Measurements from ENCODE around the gene SETSIP. TPM values are rescaled to one million over a fixed set of nuclear protein-coding genes. Genes with fewer than 3 reads are reported as not detected.
"Not testable (repeated sequence)": the region's sequence is repeated elsewhere in the genome, so short reads cannot be mapped to it uniquely, and the experiment has no call there.

The SETSIP gene
- total RNA-seq, 3 donors from 2014 or later (not counting 1 experiment from before 2014, with no cell fraction given) = not detected

GRCh38 chr1:92080128-92080985 lies 5.1 kb upstream of the SETSIP start, which contains the start of gene BTBD8:
BTBD8 (plus strand) TSS chr1:92080345; CDS start chr1:92080572, 227 bp downstream.
- H3K4me1 ChIP-seq (ENCODE audit: control insufficient read depth, insufficient read depth, low read length) = peaks cover 8% of the 10 kb centered on the region
- Mint-ChIP-seq H3K27me3 (ENCODE audit: low read depth in 2 of 2) (no peaks in the 10 kb centered on the region), H3K27ac (peak within 1 kb of the TSS; percentile 86 to 96), H3K4me1 (peaks cover 12 to 17% of the 10 kb centered on the region in 2 donors), H3K4me3 (peak within 1 kb of the TSS; percentile 97), H3K36me3 (peaks cover 7% of the 10 kb centered on the region), H3K9me3 (peaks cover 2 to 4% of the 10 kb centered on the region in 2 donors)
- H3K36me3 ChIP-seq (ENCODE audit: control insufficient read depth, insufficient read depth, low read length) = no peaks in the 10 kb centered on the region
- DNase-seq (peak; percentile 80 to 90), ATAC-seq (peak; percentile 97 to 98 (median 98))
- H3K4me3 ChIP-seq (ENCODE audit: low read length) = peak within 1 kb of the TSS; percentile 72
- peak within 1 kb of the TSS; percentile 56 for H3K27ac ChIP-seq (ENCODE audit: low read length)
- under 1% methylated on average over 55 of the region's 55 CpGs for WGBS (ENCODE audit: insufficient coverage)
- TF ChIP-seq, protein P1, sequence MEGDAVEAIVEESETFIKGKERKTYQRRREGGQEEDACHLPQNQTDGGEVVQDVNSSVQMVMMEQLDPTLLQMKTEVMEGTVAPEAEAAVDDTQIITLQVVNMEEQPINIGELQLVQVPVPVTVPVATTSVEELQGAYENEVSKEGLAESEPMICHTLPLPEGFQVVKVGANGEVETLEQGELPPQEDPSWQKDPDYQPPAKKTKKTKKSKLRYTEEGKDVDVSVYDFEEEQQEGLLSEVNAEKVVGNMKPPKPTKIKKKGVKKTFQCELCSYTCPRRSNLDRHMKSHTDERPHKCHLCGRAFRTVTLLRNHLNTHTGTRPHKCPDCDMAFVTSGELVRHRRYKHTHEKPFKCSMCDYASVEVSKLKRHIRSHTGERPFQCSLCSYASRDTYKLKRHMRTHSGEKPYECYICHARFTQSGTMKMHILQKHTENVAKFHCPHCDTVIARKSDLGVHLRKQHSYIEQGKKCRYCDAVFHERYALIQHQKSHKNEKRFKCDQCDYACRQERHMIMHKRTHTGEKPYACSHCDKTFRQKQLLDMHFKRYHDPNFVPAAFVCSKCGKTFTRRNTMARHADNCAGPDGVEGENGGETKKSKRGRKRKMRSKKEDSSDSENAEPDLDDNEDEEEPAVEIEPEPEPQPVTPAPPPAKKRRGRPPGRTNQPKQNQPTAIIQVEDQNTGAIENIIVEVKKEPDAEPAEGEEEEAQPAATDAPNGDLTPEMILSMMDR (IDR thresholded peaks at IDR 0.05) = no peak
- H3K9me3 ChIP-seq (ENCODE audit: control insufficient read depth, insufficient read depth, low read length) = peaks cover 3% of the 10 kb centered on the region
- intact Hi-C loops (cut with micrococcal nuclease) = no loop called here
- H3K27me3 ChIP-seq (ENCODE audit: control insufficient read depth, insufficient read depth, low read length) = no peaks in the 10 kb centered on the region

GRCh38 chr1:92079441-92079840 lies 4.2 kb upstream of the SETSIP start:
- H3K4me3 Mint-ChIP-seq = peak overlapping the region; percentile 97
- no peaks in the 10 kb centered on the region for H3K36me3 Mint-ChIP-seq
- no peaks in the 10 kb centered on the region for H3K9me3 Mint-ChIP-seq
- peaks cover 12 to 17% of the 10 kb centered on the region in 2 donors for H3K4me1 Mint-ChIP-seq
- no peak for ATAC-seq
- 97% methylated on average over 5 of the region's 7 CpGs for WGBS (ENCODE audit: insufficient coverage)
- Histone ChIP-seq H3K27ac (ENCODE audit: low read length) (no peak overlapping the region), H3K27me3 (ENCODE audit: control insufficient read depth, insufficient read depth, low read length) (no peaks in the 10 kb centered on the region), H3K4me3 (ENCODE audit: low read length) (no peak overlapping the region), H3K36me3 (ENCODE audit: control insufficient read depth, insufficient read depth, low read length) (no peaks in the 10 kb centered on the region), H3K9me3 (ENCODE audit: control insufficient read depth, insufficient read depth, low read length) (no peaks in the 10 kb centered on the region), H3K4me1 (ENCODE audit: control insufficient read depth, insufficient read depth, low read length) (peaks cover 8% of the 10 kb centered on the region)
- TF ChIP-seq, protein P1 (IDR thresholded peaks at IDR 0.05) = no peak
- DNase-seq = no peak
- peaks cover 0 to 3% of the 10 kb centered on the region in 2 donors for H3K27me3 Mint-ChIP-seq (ENCODE audit: low read depth in 2 of 2)
- intact Hi-C loops (cut with micrococcal nuclease) = no loop called here
- peak overlapping the region in 1 of 2 donors; percentile 86 for H3K27ac Mint-ChIP-seq

DNA sequence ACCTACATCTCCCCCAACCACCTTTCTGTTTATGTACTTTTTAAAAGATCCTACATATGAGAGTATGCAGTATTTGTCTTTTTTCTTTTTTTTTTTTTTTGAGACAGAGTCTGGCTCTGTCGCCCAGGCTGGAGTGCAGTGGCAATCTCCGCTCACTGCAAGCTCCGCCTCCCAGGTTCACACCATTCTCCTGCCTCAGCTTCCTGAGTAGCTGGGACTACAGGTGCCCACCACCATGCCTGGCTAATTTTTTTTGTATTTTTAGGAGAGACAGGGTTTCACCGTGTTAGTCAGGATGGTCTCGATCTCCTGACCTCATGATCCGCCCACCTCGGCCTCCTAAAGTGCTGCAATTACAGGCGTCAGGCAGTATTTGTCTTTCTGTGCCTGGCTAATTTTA lies 2.9 kb upstream of the SETSIP start:
- ATAC-seq; H3K36me3 Mint-ChIP-seq; DNase-seq; H3K27me3 Mint-ChIP-seq (ENCODE audit: low read depth in 2 of 2); H3K27me3 ChIP-seq (ENCODE audit: control insufficient read depth, insufficient read depth, low read length); H3K4me3 Mint-ChIP-seq; H3K9me3 Mint-ChIP-seq; H3K9me3 ChIP-seq (ENCODE audit: control insufficient read depth, insufficient read depth, low read length); intact Hi-C loops (cut with micrococcal nuclease); H3K36me3 ChIP-seq (ENCODE audit: control insufficient read depth, insufficient read depth, low read length); H3K27ac ChIP-seq (ENCODE audit: low read length); H3K4me1 ChIP-seq (ENCODE audit: control insufficient read depth, insufficient read depth, low read length); H3K27ac Mint-ChIP-seq; H3K4me3 ChIP-seq (ENCODE audit: low read length): not testable (repeated sequence)
- H3K4me1 Mint-ChIP-seq = peaks cover 12 to 17% of the 10 kb centered on the region in 2 donors
- 96% methylated on average over 8 of the region's 8 CpGs for WGBS (ENCODE audit: insufficient coverage)

- Histone ChIP-seq H3K4me1 (ENCODE audit: control insufficient read depth, insufficient read depth, low read length) (peaks cover 8% of the 10 kb centered on the region), H3K36me3 (ENCODE audit: control insufficient read depth, insufficient read depth, low read length) (no peaks in the 10 kb centered on the region), H3K4me3 (ENCODE audit: low read length) (no peak overlapping the region), H3K27ac (ENCODE audit: low read length) (no peak overlapping the region), H3K27me3 (ENCODE audit: control insufficient read depth, insufficient read depth, low read length) (no peaks in the 10 kb centered on the region), H3K9me3 (ENCODE audit: control insufficient read depth, insufficient read depth, low read length) (no peaks in the 10 kb centered on the region)
- ATAC-seq (no peak), DNase-seq (no peak)
- Mint-ChIP-seq H3K36me3 (no peaks in the 10 kb centered on the region), H3K4me1 (peaks cover 12% of the 10 kb centered on the region in 2 donors), H3K27me3 (ENCODE audit: low read depth in 2 of 2) (peaks cover 0 to 3% of the 10 kb centered on the region in 2 donors), H3K9me3 (no peaks in the 10 kb centered on the region), H3K27ac (no peak overlapping the region), H3K4me3 (no peak overlapping the region)
- WGBS (ENCODE audit: insufficient coverage) = 94% methylated on average over 3 of the region's 5 CpGs
- intact Hi-C loops (cut with micrococcal nuclease) = no loop called here
- TF ChIP-seq, protein P1 (IDR thresholded peaks at IDR 0.05) = no peak
Measured at GRCh38 chr1:92076363-92076762, 1.2 kb upstream of the SETSIP start.

- DNase-seq; H3K36me3 Mint-ChIP-seq; H3K9me3 ChIP-seq (ENCODE audit: control insufficient read depth, insufficient read depth, low read length); H3K27ac ChIP-seq (ENCODE audit: low read length); H3K4me1 Mint-ChIP-seq; H3K9me3 Mint-ChIP-seq; H3K27me3 Mint-ChIP-seq (ENCODE audit: low read depth in 2 of 2); H3K4me1 ChIP-seq (ENCODE audit: control insufficient read depth, insufficient read depth, low read length); H3K4me3 Mint-ChIP-seq; H3K27me3 ChIP-seq (ENCODE audit: control insufficient read depth, insufficient read depth, low read length); H3K27ac Mint-ChIP-seq; intact Hi-C loops (cut with micrococcal nuclease); ATAC-seq; H3K4me3 ChIP-seq (ENCODE audit: low read length); H3K36me3 ChIP-seq (ENCODE audit: control insufficient read depth, insufficient read depth, low read length): not testable (repeated sequence)
Measured at GRCh38 chr1:92074446-92074845, 765 bp downstream of the SETSIP start.
